Measurements from ENCODE around the gene NDUFA13.

NDUFA13 gene

GRCh38 chr19:19504754-19505668, 11.0 kb upstream of the NDUFA13 start:
- no peak for DNase-seq
- intact Hi-C loops (cut with DNase I) = no loop called here

GRCh38 chr19:19505669-19506326, 10.2 kb upstream of the NDUFA13 start:
- peak in 1 of 10 donors; percentile 79 for DNase-seq
- intact Hi-C loops (cut with DNase I) = no loop called here

GRCh38 chr19:19506592-19506991, 9.4 kb upstream of the NDUFA13 start:
- DNase-seq = peak in 7 of 10 donors; percentile 45 to 94 (median 70)
- intact Hi-C loops (cut with DNase I) = no loop called here

- intact Hi-C loops (cut with DNase I) = no loop called here
- DNase-seq = no peak
Observed at GRCh38 chr19:19507354-19507753, 8.7 kb upstream of the NDUFA13 start.

- intact Hi-C loops (cut with DNase I) = no loop called here
- no peak for DNase-seq
Observed at GRCh38 chr19:19508217-19508616, 7.8 kb upstream of the NDUFA13 start.

- intact Hi-C loops (cut with DNase I) = no loop called here
- DNase-seq = no peak
Observed at GRCh38 chr19:19510432-19510831, 5.6 kb upstream of the NDUFA13 start.

- DNase-seq = no peak
- intact Hi-C loops (cut with DNase I) = no loop called here
Observed at GRCh38 chr19:19513682-19514081, 2.3 kb upstream of the NDUFA13 start.

- peak in 5 of 10 donors; percentile 49 to 87 (median 55) for DNase-seq
- intact Hi-C loops (cut with DNase I) = no loop called here
Observed at GRCh38 chr19:19514215-19514657, 1.8 kb upstream of the NDUFA13 start.

- intact Hi-C loops (cut with DNase I) = no loop called here
- DNase-seq = no peak
Observed at GRCh38 chr19:19514881-19515641, 964 bp upstream of the NDUFA13 start, which contains the start of gene TSSK6. TSS of gene TSSK6 (minus strand) at chr19:19515548. CDS start at chr19:19515427, 121 bp downstream.

GRCh38 chr19:19517235-19517619, 1.2 kb downstream of the NDUFA13 start:
- intact Hi-C loops (cut with DNase I) = no loop called here
- DNase-seq = no peak

GRCh38 chr19:19520989-19521388, 5.0 kb downstream of the NDUFA13 start:
- intact Hi-C loops (cut with DNase I) = no loop called here
- no peak for DNase-seq

GRCh38 chr19:19523177-19523576, 7.2 kb downstream of the NDUFA13 start:
- no peak for DNase-seq
- intact Hi-C loops (cut with DNase I) = no loop called here

- intact Hi-C loops (cut with DNase I) = no loop called here
- DNase-seq = no peak
Observed at GRCh38 chr19:19524053-19524452, 8.0 kb downstream of the NDUFA13 start.

- intact Hi-C loops (cut with DNase I) = no loop called here
- DNase-seq = peak in 1 of 10 donors; percentile 78
Observed at GRCh38 chr19:19525611-19526380, 9.8 kb downstream of the NDUFA13 start.

- peak in 1 of 10 donors; percentile 71 for DNase-seq
- intact Hi-C loops (cut with DNase I) = no loop called here
Observed at GRCh38 chr19:19526581-19527370, 10.8 kb downstream of the NDUFA13 start.

- intact Hi-C loops (cut with DNase I) = no loop called here
Observed at GRCh38 chr19:19527371-19527656, 11.3 kb downstream of the NDUFA13 start.

GRCh38 chr19:19527674-19528625, 11.9 kb downstream of the NDUFA13 start:
- DNase-seq = no peak
- intact Hi-C loops (cut with DNase I) = no loop called here

More at GRCh38 chr19:19527371-19527656, 11.3 kb downstream of the NDUFA13 start:
- DNase-seq = peak in 1 of 10 donors; percentile 70

Data from posterior cingulate gyrus (tissue), 11 donors.